LoVo (cell line): ENCODE data around the gene ZNF667.

Source experiments
- DNase-seq: peaks from one replicate; pipeline ENCODE4 v3.0.0-alpha.2; 2016; ENCODE audit warnings: low spot score

Gene ZNF667

GRCh38 chr19:56393119-56394012, 83.8 kb downstream of the ZNF667 start, which contains the start of gene ZNF582:
Gene ZNF582 (minus strand): TSS chr19:56393534. CDS start chr19:56391752, 1,782 bp downstream.
- DNase-seq: no peak
